Body of pancreas (tissue), 4 donors: ENCODE measurements around the gene RXRA. TPM values are rescaled to one million over a fixed set of nuclear protein-coding genes. Genes with fewer than 3 reads are reported as not detected.

Source experiments
- ATAC-seq: fragments of 150-250 bp; one replicate; pipeline ENCODE4 v1.9.1; 2016
- DNase-seq, 4 donors: peaks; one replicate each; pipeline ENCODE4 v3.0.0-alpha.2; 2019
- H3K27ac ChIP-seq, 4 donors: fragments of 200-600 bp; sonication (generic); 1 replicate in 3 of 4; 2 replicates in 1 of 4; pipeline versions ENCODE4 v1.5.1 to v1.6.1; 2016 to 2019; ENCODE audit warnings: mild to moderate bottlenecking in 1 of 4, mixed read lengths in 1 of 4, moderate library complexity in 1 of 4
- H3K27me3 ChIP-seq, 2 donors: fragments of 200-600 bp; sonication (generic); one replicate each; pipeline ENCODE4 v1.6.0; 2016; ENCODE audit warnings: mild to moderate bottlenecking in 1 of 2
- H3K36me3 ChIP-seq, 2 donors: fragments of 200-600 bp; sonication (generic); replicated peaks in 1 of 2; 2 replicates each; pipeline ENCODE4 v1.5.1; 2016; ENCODE audit warnings: low read depth in 2 of 2; ENCODE audit not compliant: insufficient read depth in 1 of 2
- H3K4me1 ChIP-seq: fragments of 200-600 bp; sonication (generic); one replicate; pipeline ENCODE4 v1.6.0; 2016
- H3K4me3 ChIP-seq, 2 donors: fragments of 200-600 bp; sonication (generic); 1 replicate in 1 of 2; 2 replicates in 1 of 2; pipeline ENCODE4 v1.5.1; 2016 to 2019
- H3K9me3 ChIP-seq, 3 donors: fragments of 200-600 bp; sonication (generic); 1 replicate in 2 of 3; 2 replicates in 1 of 3; pipeline ENCODE4 v1.5.1; 2016
- CTCF ChIP-seq, 7 experiments: fragments of 450-650 bp in 4 of 7; fragments of 200-600 bp in 3 of 7; sonication (generic) in 3 of 7; IDR thresholded peaks; one replicate each; pipeline ENCODE4 v1.5.1; 2016 to 2019; ENCODE audit warnings: antibody characterized with exemption in 7 of 7
- POLR2A ChIP-seq, 3 donors: fragments of 450-650 bp; IDR thresholded peaks; one replicate each; pipeline ENCODE4 v1.6.1; 2016; ENCODE audit warnings: antibody characterized with exemption in 3 of 3, mild to moderate bottlenecking in 2 of 3
- WGBS, 2 donors: methylation state at CpG; one replicate each; pipeline ENCODE4 v1.1.5; 2017; 5-methylcytosine and 5-hydroxymethylcytosine counted together
- intact Hi-C: fragments of 100-400 bp; cut with DNase I; formaldehyde crosslinking; loops from one replicate; pipeline ENCODE4 v1.15.1; 2023
- total RNA-seq, 2 donors: library from RNA; depleted of rRNA; stranded (reverse); fragments of >200 nt; gene quantifications; one replicate each; pipeline ENCODE4 v1.1.0, GENCODE V29; 2016

Gene RXRA
- total RNA-seq, 2 donors from 2014 or later = 31.4 to 41.9 TPM

GRCh38 chr9:134367061-134367460, 40.8 kb downstream of the RXRA start:
- no peaks in the 10 kb centered on the region for H3K36me3 ChIP-seq
- no peak for DNase-seq
- intact Hi-C loops = no loop called here
- H3K4me1 ChIP-seq = peaks cover 55% of the 10 kb centered on the region
- peak overlapping the region in 3 of 4 donors; percentile 55 to 65 (median 64) for H3K27ac ChIP-seq
- TF ChIP-seq POLR2A (IDR thresholded peaks at IDR 0.05) (no peak), CTCF (IDR thresholded peaks at IDR 0.05) (no peak)
- H3K9me3 ChIP-seq = no peaks in the 10 kb centered on the region
- no peaks in the 10 kb centered on the region for H3K27me3 ChIP-seq
- no peak overlapping the region for H3K4me3 ChIP-seq
- no peak for ATAC-seq
- 82 to 83% methylated on average over 6 to 12 of the region's 12 CpGs for WGBS, 2 donors

GRCh38 chr9:134367791-134368490, 41.7 kb downstream of the RXRA start:
- Histone ChIP-seq H3K9me3 (no peaks in the 10 kb centered on the region), H3K4me3 (no peak overlapping the region), H3K4me1 (peaks cover 60% of the 10 kb centered on the region), H3K27me3 (no peaks in the 10 kb centered on the region), H3K36me3 (no peaks in the 10 kb centered on the region), H3K27ac (peak overlapping the region in 3 of 4 donors; percentile 33 to 65 (median 64))
- TF ChIP-seq POLR2A (IDR thresholded peaks at IDR 0.05) (no peak), CTCF (IDR thresholded peaks at IDR 0.05) (no peak)
- DNase-seq (peak in 3 of 4 donors; percentile 53 to 63 (median 60)), ATAC-seq (peak; percentile 23)
- intact Hi-C loops = no loop called here
- 60 to 78% methylated on average over 7 to 19 of the region's 19 CpGs for WGBS, 2 donors

DNA sequence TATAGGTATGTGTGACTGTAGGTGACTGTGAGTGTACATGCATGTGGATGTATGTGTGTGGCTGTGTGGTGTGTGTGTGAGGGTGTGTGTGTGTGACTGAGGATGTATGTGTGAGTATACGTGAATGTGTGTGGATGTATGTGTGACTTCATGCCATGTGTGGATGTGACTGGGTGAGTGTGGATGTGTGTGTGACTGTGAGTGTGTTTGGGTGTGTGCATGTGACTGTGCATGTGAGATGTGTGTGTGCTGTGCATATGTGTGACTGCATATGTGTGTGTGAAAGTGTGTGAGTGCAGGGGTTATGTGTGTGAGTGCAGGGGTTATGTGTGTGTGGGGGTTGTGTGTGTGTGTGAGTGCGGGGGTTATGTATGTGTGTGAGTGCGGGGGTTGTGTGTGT, 42.3 kb downstream of the RXRA start:
- no peak for DNase-seq
- no peak for TF ChIP-seq CTCF (IDR thresholded peaks at IDR 0.05)
- no peak for TF ChIP-seq POLR2A (IDR thresholded peaks at IDR 0.05)
- WGBS, 2 donors = 85 to 94% methylated on average over 3 of the region's 3 CpGs
- peaks cover 66% of the 10 kb centered on the region for H3K4me1 ChIP-seq
- intact Hi-C loops = no loop called here
- H3K4me3 ChIP-seq = no peak overlapping the region
- no peak overlapping the region for H3K27ac ChIP-seq
- no peaks in the 10 kb centered on the region for H3K36me3 ChIP-seq
- H3K9me3 ChIP-seq = no peaks in the 10 kb centered on the region
- no peaks in the 10 kb centered on the region for H3K27me3 ChIP-seq
- no peak for ATAC-seq

- ATAC-seq = no peak
- no peak overlapping the region for H3K4me3 ChIP-seq
- TF ChIP-seq POLR2A (IDR thresholded peaks at IDR 0.05) = no peak
- no peak for TF ChIP-seq CTCF (IDR thresholded peaks at IDR 0.05)
- intact Hi-C loops = no loop called here
- H3K27ac ChIP-seq = no peak overlapping the region
- no peaks in the 10 kb centered on the region for H3K27me3 ChIP-seq
- no peaks in the 10 kb centered on the region for H3K36me3 ChIP-seq
- no peak for DNase-seq
- H3K9me3 ChIP-seq = no peaks in the 10 kb centered on the region
- H3K4me1 ChIP-seq = peaks cover 68% of the 10 kb centered on the region
- 77 to 88% methylated on average over 6 to 19 of the region's 19 CpGs for whole genome bisulfite sequencing, 2 donors
These were observed 43.4 kb downstream of the RXRA start for GRCh38 chr9:134369416-134370212.
